ENCODE results near the gene CUL2.
"Not testable (repeated sequence)": the region's sequence is repeated elsewhere in the genome, so short reads cannot be mapped to it uniquely, and the experiment has no call there.

CUL2 gene

DNA sequence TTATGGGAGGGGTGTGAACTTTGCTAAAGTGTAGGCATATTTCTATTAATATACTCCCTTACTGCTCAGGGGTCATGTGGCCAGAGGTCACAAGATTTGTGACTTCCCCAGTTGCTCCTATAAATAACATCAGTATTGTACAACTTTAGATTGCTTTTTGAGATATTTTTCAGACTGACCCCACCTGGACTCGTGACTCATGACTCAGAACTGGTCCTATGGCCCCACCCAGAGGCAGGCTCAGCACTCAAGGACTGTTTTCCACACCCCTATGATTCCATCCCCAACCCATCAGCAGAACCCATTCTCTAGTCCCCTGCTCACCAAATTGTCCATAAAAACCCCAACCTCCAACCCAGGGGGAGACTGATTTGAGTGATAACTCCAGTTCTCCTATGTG is 2.7 kb upstream of the CUL2 start:
- Histone ChIP-seq H3K9me3 (no peaks in the 10 kb centered on the region), H3K27me3 (peaks cover 0 to 12% of the 10 kb centered on the region in 2 donors), H3K4me1 (peaks cover 4 to 24% (median 17%) of the 10 kb centered on the region in 4 donors), H3K4me3 (no peak overlapping the region), H3K36me3 (no peaks in the 10 kb centered on the region), H3K27ac (no peak overlapping the region)
- no peak for DNase-seq
- intact Hi-C loops (cut with DNase I; ENCODE audit: low total_unique reads): no loop called here
- TF ChIP-seq, protein P1, sequence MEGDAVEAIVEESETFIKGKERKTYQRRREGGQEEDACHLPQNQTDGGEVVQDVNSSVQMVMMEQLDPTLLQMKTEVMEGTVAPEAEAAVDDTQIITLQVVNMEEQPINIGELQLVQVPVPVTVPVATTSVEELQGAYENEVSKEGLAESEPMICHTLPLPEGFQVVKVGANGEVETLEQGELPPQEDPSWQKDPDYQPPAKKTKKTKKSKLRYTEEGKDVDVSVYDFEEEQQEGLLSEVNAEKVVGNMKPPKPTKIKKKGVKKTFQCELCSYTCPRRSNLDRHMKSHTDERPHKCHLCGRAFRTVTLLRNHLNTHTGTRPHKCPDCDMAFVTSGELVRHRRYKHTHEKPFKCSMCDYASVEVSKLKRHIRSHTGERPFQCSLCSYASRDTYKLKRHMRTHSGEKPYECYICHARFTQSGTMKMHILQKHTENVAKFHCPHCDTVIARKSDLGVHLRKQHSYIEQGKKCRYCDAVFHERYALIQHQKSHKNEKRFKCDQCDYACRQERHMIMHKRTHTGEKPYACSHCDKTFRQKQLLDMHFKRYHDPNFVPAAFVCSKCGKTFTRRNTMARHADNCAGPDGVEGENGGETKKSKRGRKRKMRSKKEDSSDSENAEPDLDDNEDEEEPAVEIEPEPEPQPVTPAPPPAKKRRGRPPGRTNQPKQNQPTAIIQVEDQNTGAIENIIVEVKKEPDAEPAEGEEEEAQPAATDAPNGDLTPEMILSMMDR (IDR thresholded peaks at IDR 0.05): no peak

DNA sequence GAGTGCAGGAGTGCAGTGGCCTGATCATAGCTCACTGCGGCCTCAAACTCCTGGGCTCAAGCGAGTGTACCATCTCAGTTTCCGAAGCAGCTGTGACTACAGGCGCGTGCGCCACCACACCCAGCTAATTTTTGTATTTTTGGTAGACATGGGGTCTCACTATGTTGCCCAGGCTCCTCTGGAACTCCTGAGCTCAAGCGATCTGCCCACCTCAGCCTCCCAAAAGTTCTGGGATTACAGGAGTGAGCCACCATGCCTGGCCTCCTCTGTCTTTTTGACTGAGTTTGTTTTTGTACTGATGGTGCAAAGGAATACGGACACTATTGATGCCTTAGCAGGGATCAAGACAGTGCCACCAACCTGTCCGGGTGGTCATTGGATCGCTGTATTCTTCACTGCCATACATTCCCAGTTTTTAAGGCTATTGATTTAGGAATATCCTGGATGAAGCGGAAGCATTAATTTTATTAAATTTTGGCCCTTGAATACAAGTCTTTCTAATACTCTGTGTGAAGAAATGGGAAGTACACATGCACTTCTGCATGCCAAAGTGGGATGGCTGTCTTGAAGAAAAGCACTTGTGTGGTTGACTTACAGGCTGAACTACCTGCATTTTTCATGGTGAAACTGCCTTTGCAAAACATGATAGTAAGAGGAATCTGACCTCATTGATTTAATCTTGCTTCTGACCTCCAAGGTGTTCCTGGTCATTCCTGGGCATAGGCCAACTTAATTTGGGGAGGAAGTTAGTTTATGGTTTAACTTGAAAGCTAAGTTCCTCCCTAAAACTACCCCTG is 2.1 kb upstream of the CUL2 start:
- peaks cover 4 to 29% (median 20%) of the 10 kb centered on the region in 4 donors for H3K4me1 ChIP-seq
- TF ChIP-seq, protein P1 (IDR thresholded peaks at IDR 0.05): no peak
- no peak overlapping the region for H3K27ac ChIP-seq
- no peak overlapping the region for H3K4me3 ChIP-seq
- DNase-seq: no peak
- no peaks in the 10 kb centered on the region for H3K9me3 ChIP-seq
- no peaks in the 10 kb centered on the region for H3K36me3 ChIP-seq
- intact Hi-C loops (cut with DNase I; ENCODE audit: low total_unique reads): no loop called here
- peaks cover 0 to 8% of the 10 kb centered on the region in 2 donors for H3K27me3 ChIP-seq

DNA sequence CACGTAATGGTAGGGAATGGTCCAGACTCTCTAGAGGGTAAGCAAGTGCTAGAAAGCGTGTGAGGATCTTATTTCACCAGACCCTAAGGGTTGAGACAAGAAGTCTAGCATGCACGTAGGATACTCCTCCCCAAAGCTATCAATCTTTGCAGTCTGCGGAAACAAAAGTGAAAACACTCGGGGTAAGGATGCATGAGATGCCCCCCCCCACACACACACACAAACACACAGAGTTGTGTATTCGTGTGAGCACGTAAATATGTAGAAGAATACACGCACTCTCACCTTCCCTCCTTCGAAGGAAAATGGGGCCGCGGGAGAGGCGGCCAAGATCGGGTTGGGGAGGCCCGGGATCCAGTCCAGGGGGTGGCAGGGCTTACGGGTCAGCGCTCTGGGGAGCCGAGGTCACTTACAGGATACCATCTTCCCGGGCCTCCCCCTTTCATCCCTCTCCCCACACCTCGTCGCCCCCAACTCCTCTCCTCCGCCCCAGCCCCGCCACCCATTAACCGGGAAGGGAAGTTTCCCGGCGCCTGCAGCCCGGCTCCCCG is 455 bp downstream of the CUL2 start:
- Histone ChIP-seq H3K4me1 (peaks cover 4 to 44% (median 27%) of the 10 kb centered on the region in 4 donors), H3K36me3 (no peaks in the 10 kb centered on the region), H3K27me3 (no peaks in the 10 kb centered on the region), H3K27ac (peak overlapping the region; percentile 91 to 92), H3K4me3 (peak overlapping the region; percentile 96 to 97), H3K9me3 (no peaks in the 10 kb centered on the region)
- TF ChIP-seq, protein P1 (IDR thresholded peaks at IDR 0.05): no peak
- intact Hi-C loops (cut with DNase I; ENCODE audit: low total_unique reads): no loop called here
- DNase-seq: peak in 1 of 2 donors; percentile 62

DNA sequence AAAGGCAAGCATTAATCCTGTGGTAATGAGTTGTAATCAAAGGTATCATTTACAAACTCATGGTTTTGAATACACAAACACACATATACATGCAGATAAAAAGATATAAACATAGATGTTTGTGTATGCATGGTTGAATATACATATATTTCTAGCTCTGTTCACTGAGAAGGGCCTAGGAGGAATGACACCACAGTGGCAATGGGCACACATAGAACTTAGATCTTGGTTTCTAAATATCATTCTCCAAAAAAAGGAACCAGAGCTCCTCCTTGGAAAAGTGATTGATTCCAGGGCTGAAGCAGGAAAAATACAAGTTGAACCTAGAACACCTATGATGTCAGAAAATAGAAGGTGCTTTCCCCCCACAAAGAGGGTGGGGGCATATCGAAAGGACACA is 6.9 kb downstream of the CUL2 start:
- no peaks in the 10 kb centered on the region for H3K9me3 ChIP-seq
- peaks cover 0 to 24% (median 13%) of the 10 kb centered on the region in 4 donors for H3K4me1 ChIP-seq
- no peak overlapping the region for H3K4me3 ChIP-seq
- intact Hi-C loops (cut with DNase I; ENCODE audit: low total_unique reads): no loop called here
- H3K27me3 ChIP-seq: no peaks in the 10 kb centered on the region
- no peak for DNase-seq
- H3K36me3 ChIP-seq: no peaks in the 10 kb centered on the region
- TF ChIP-seq, protein P1 (IDR thresholded peaks at IDR 0.05): no peak
- H3K27ac ChIP-seq: no peak overlapping the region

DNA sequence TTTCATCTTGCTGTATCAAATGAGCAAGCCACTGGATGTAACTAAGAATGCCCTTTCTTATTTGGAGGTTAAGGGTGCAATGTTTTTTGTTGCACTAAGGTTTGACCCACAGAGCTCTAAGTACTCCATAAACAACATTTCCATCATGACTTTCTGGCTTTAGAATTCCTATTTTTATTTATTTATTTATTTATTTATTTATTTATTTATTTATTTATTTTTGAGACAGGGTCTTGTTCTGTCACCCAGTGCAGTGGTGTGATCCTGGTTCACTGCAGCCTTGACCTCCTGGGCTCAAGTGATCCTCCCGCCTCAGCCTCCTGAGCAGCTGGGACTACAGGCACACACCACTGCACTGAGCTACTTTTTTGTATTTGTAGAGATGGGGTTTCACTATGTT is 9.9 kb downstream of the CUL2 start:
- H3K4me3 ChIP-seq; DNase-seq; H3K27me3 ChIP-seq; H3K4me1 ChIP-seq; H3K9me3 ChIP-seq; H3K27ac ChIP-seq; H3K36me3 ChIP-seq; intact Hi-C loops (cut with DNase I; ENCODE audit: low total_unique reads): not testable (repeated sequence)

DNA sequence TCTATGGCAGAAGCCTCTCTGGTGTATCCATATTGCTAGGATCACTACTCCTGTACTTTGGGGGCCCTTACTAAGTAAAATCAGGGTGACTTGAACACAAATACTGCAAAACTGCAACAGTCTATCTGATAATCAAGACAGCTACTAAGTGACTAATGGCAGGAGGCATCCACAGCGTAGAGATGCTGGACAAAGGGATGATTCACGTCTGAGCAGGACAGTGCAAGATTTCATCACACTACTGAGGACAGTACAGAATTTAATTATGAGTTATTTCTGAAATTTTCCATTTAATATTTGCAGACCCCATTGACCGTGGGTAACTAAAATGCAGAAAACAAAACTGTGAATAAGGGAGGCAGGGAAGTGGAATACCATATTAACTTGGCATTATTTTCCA is 10.4 kb downstream of the CUL2 start:
- no peaks in the 10 kb centered on the region for H3K27me3 ChIP-seq
- no peak overlapping the region for H3K4me3 ChIP-seq
- H3K27ac ChIP-seq: no peak overlapping the region
- intact Hi-C loops (cut with DNase I; ENCODE audit: low total_unique reads): no loop called here
- no peaks in the 10 kb centered on the region for H3K9me3 ChIP-seq
- H3K4me1 ChIP-seq: peaks cover 0 to 2% (median 0%) of the 10 kb centered on the region in 4 donors
- peaks cover 0 to 3% (median 0%) of the 10 kb centered on the region in 3 donors for H3K36me3 ChIP-seq
- no peak for DNase-seq
- TF ChIP-seq, protein P1 (IDR thresholded peaks at IDR 0.05): no peak

Measured in tibial artery (tissue), 4 donors.